Fibroblast of skin of left quadriceps (primary cell): ENCODE measurements around the gene BTN2A1.

Experiments
- DNase-seq, 2 experiments: peaks; one replicate each; pipeline ENCODE4 v3.0.0-alpha.2; 2013; ENCODE audit warnings: low read depth in 2 of 2

BTN2A1 gene

GRCh38 chr6:26468829-26469228, 11.1 kb downstream of the BTN2A1 start:
- DNase-seq: no peak

GRCh38 chr6:26470643-26471042, 12.9 kb downstream of the BTN2A1 start:
- no peak for DNase-seq

GRCh38 chr6:26471970-26472369, 14.2 kb downstream of the BTN2A1 start:
- no peak for DNase-seq

GRCh38 chr6:26472549-26473290, 15.0 kb downstream of the BTN2A1 start:
- no peak for DNase-seq

- DNase-seq: no peak
These were observed 15.6 kb downstream of the BTN2A1 start for GRCh38 chr6:26473429-26473757.

- DNase-seq: peak; percentile 93 to 94
These were observed 16.1 kb downstream of the BTN2A1 start for GRCh38 chr6:26473758-26474438.

- no peak for DNase-seq
These were observed 16.7 kb downstream of the BTN2A1 start for GRCh38 chr6:26474439-26474881.

GRCh38 chr6:26475823-26476729, 18.3 kb downstream of the BTN2A1 start:
- DNase-seq: no peak

GRCh38 chr6:26476896-26477295, 19.1 kb downstream of the BTN2A1 start:
- DNase-seq: no peak

- no peak for DNase-seq
These were observed 19.7 kb downstream of the BTN2A1 start for GRCh38 chr6:26477426-26477825.

- DNase-seq: no peak
These were observed 20.6 kb downstream of the BTN2A1 start for GRCh38 chr6:26478100-26478984.

GRCh38 chr6:26478985-26479278, 21.2 kb downstream of the BTN2A1 start:
- DNase-seq: no peak

GRCh38 chr6:26482338-26482737, 24.6 kb downstream of the BTN2A1 start:
- DNase-seq: no peak

GRCh38 chr6:26483727-26484126, 26.0 kb downstream of the BTN2A1 start:
- DNase-seq: no peak

- no peak for DNase-seq
These were observed 26.4 kb downstream of the BTN2A1 start for GRCh38 chr6:26484161-26484560.

- no peak for DNase-seq
These were observed 27.5 kb downstream of the BTN2A1 start for GRCh38 chr6:26485112-26485780.

GRCh38 chr6:26486358-26486757, 28.6 kb downstream of the BTN2A1 start:
- DNase-seq: no peak

- DNase-seq: no peak
These were observed 29.7 kb downstream of the BTN2A1 start for GRCh38 chr6:26487466-26487865.

- DNase-seq: no peak
These were observed 32.5 kb downstream of the BTN2A1 start for GRCh38 chr6:26489996-26490964.

GRCh38 chr6:26491604-26492003, 33.8 kb downstream of the BTN2A1 start:
- no peak for DNase-seq
